OCI-LY3 (cell line): ENCODE measurements around the gene FANK1.

Source experiments
- H2AFZ ChIP-seq: fragments of 200-600, 300-600 bp; shearing (Covaris generic); 2 replicates; pipeline ENCODE4 v1.6.0; 2014; ENCODE audit warnings: antibody characterized with exemption, low read depth, low read length
- H3K27ac ChIP-seq: fragments of 200-600, 300-600 bp; sonication (generic); 2 replicates; pipeline ENCODE4 v1.5.1; 2014; ENCODE audit warnings: mild to moderate bottlenecking, low read length, moderate library complexity, mixed read lengths
- H3K27me3 ChIP-seq: fragments of 200-600, 300-600 bp; sonication (generic); 2 replicates; pipeline ENCODE4 v1.6.1; 2014; ENCODE audit warnings: low read depth, low read length, mixed read lengths
- H3K36me3 ChIP-seq: fragments of 200-600, 300-600 bp; sonication (generic); replicated peaks from 2 replicates; pipeline ENCODE3; 2014; ENCODE audit warnings: low read depth, low read length, mixed read lengths
- H3K4me1 ChIP-seq: fragments of 300-600, 200-600 bp; sonication (generic); 2 replicates; pipeline ENCODE4 v1.6.1; 2014; ENCODE audit warnings: low read length, mixed read lengths
- H3K4me2 ChIP-seq: fragments of 200-600, 300-600 bp; sonication (generic); 2 replicates; pipeline ENCODE4 v1.6.1; 2014; ENCODE audit warnings: low read length, mixed read lengths
- H3K4me3 ChIP-seq: fragments of 300-600, 200-600 bp; sonication (generic); 2 replicates; pipeline ENCODE4 v1.5.1; 2014; ENCODE audit warnings: antibody characterized with exemption, mild to moderate bottlenecking, low read length, moderate library complexity
- H3K79me2 ChIP-seq: fragments of 300-600, 200-600 bp; shearing (Covaris generic); 2 replicates; pipeline ENCODE4 v1.6.1; 2014; ENCODE audit warnings: mild to moderate bottlenecking, low read length, mixed read lengths
- H3K9ac ChIP-seq: fragments of 300-600, 200-600 bp; shearing (Covaris generic); 2 replicates; pipeline ENCODE4 v1.6.0; 2014; ENCODE audit warnings: mild to moderate bottlenecking, low read length, moderate library complexity
- H3K9me3 ChIP-seq: fragments of 200-600, 300-600 bp; shearing (Covaris generic); 2 replicates; pipeline ENCODE4 v1.6.1; 2014; ENCODE audit warnings: low read length, mixed read lengths; ENCODE audit not compliant: insufficient read depth
- H4K20me1 ChIP-seq: fragments of 200-600, 300-600 bp; sonication (generic); 2 replicates; pipeline ENCODE4 v1.6.1; 2016; ENCODE audit warnings: low read length, mixed read lengths; ENCODE audit not compliant: insufficient read depth
- CTCF ChIP-seq: fragments of 200-600, 300-600 bp; sonication (generic); IDR thresholded peaks from 2 replicates; pipeline ENCODE4 v1.5.1; 2014; ENCODE audit warnings: antibody characterized with exemption, low read length, low read depth
- EZH2phosphoT487 ChIP-seq: fragments of 200-600 bp; shearing (Covaris generic); IDR thresholded peaks from 2 replicates; pipeline ENCODE4 v1.6.1; 2018; ENCODE audit warnings: antibody characterized with exemption, mixed run types, low read depth

The FANK1 gene

GRCh38 chr10:126013489-126014281 lies 117.3 kb downstream of the FANK1 start:
- no peaks in the 10 kb centered on the region for H3K36me3 ChIP-seq
- peaks cover 24% of the 10 kb centered on the region for H3K4me1 ChIP-seq
- H3K4me3 ChIP-seq = peak overlapping the region; percentile 58
- no peaks in the 10 kb centered on the region for H4K20me1 ChIP-seq
- H3K79me2 ChIP-seq = no peaks in the 10 kb centered on the region
- no peaks in the 10 kb centered on the region for H3K27me3 ChIP-seq
- TF ChIP-seq CTCF (peak; percentile 53), EZH2phosphoT487 (no peak)
- peak overlapping the region; percentile 91; the same call in 1 of the 2 replicates for H2AFZ ChIP-seq
- peak overlapping the region; percentile 68 for H3K9ac ChIP-seq
- no peaks in the 10 kb centered on the region for H3K9me3 ChIP-seq
- peak overlapping the region; percentile 84 for H3K4me2 ChIP-seq
- H3K27ac ChIP-seq = peak overlapping the region; percentile 57

- Histone ChIP-seq H3K79me2 (no peaks in the 10 kb centered on the region), H2AFZ (no peak overlapping the region), H3K36me3 (no peaks in the 10 kb centered on the region), H3K4me3 (no peak overlapping the region; the same call in 1 of the 2 replicates), H3K4me1 (peaks cover 18% of the 10 kb centered on the region), H3K9ac (no peak overlapping the region; the same call in 1 of the 2 replicates), H4K20me1 (no peaks in the 10 kb centered on the region), H3K27ac (0 out of 2 replicates have a peak overlapping the region, but pooled peaks have one; percentile 57), H3K27me3 (no peaks in the 10 kb centered on the region), H3K9me3 (no peaks in the 10 kb centered on the region), H3K4me2 (peak overlapping the region; percentile 84)
- TF ChIP-seq EZH2phosphoT487 = no peak
- TF ChIP-seq CTCF = no peak
Observed at GRCh38 chr10:126014309-126014708, 117.9 kb downstream of the FANK1 start.

- TF ChIP-seq CTCF = no peak
- no peak for TF ChIP-seq EZH2phosphoT487
- no peak overlapping the region for H3K9ac ChIP-seq
- no peaks in the 10 kb centered on the region for H3K9me3 ChIP-seq
Observed at GRCh38 chr10:126015413-126015812, 119.0 kb downstream of the FANK1 start.

GRCh38 chr10:126016156-126016805 lies 119.9 kb downstream of the FANK1 start:
- no peak overlapping the region for H2AFZ ChIP-seq
- no peaks in the 10 kb centered on the region for H4K20me1 ChIP-seq
- no peak for TF ChIP-seq CTCF
- no peaks in the 10 kb centered on the region for H3K36me3 ChIP-seq
- no peaks in the 10 kb centered on the region for H3K27me3 ChIP-seq
- H3K79me2 ChIP-seq = no peaks in the 10 kb centered on the region
- no peak overlapping the region for H3K27ac ChIP-seq
- H3K4me1 ChIP-seq = peaks cover 18% of the 10 kb centered on the region
- no peak overlapping the region for H3K4me2 ChIP-seq
- H3K9ac ChIP-seq = no peak overlapping the region
- no peaks in the 10 kb centered on the region for H3K9me3 ChIP-seq
- H3K4me3 ChIP-seq = no peak overlapping the region

More at GRCh38 chr10:126015413-126015812, 119.0 kb downstream of the FANK1 start:
- Histone ChIP-seq H3K27me3 (no peaks in the 10 kb centered on the region), H3K4me2 (no peak overlapping the region), H3K79me2 (no peaks in the 10 kb centered on the region), H3K36me3 (no peaks in the 10 kb centered on the region), H2AFZ (no peak overlapping the region), H3K4me3 (no peak overlapping the region), H3K4me1 (peaks cover 18% of the 10 kb centered on the region), H4K20me1 (no peaks in the 10 kb centered on the region), H3K27ac (no peak overlapping the region)
